Measurements from ENCODE around the gene TAS2R60.
"Not testable (repeated sequence)": the region's sequence is repeated elsewhere in the genome, so short reads cannot be mapped to it uniquely, and the experiment has no call there.

TAS2R60 gene

GRCh38 chr7:143443153-143443552, at the start of gene TAS2R60:
TSS of gene TAS2R60 (plus strand) at chr7:143443453. CDS start at chr7:143443453, 0 bp downstream.
- DNase-seq (ENCODE audit: low read depth) = no peak

GRCh38 chr7:143394068-143394467, 49.2 kb upstream of the TAS2R60 start:
- DNase-seq (ENCODE audit: low read depth) = no peak

GRCh38 chr7:143394777-143395176, 48.5 kb upstream of the TAS2R60 start:
- DNase-seq (ENCODE audit: low read depth) = no peak

- DNase-seq (ENCODE audit: low read depth) = no peak
Measured at GRCh38 chr7:143395187-143396149, 47.8 kb upstream of the TAS2R60 start.

GRCh38 chr7:143396182-143396581, 47.1 kb upstream of the TAS2R60 start:
- DNase-seq (ENCODE audit: low read depth) = no peak

GRCh38 chr7:143396625-143397556, 46.4 kb upstream of the TAS2R60 start:
- DNase-seq (ENCODE audit: low read depth) = no peak

- DNase-seq (ENCODE audit: low read depth) = no peak
Measured at GRCh38 chr7:143397710-143398530, 45.3 kb upstream of the TAS2R60 start.

GRCh38 chr7:143398616-143399015, 44.6 kb upstream of the TAS2R60 start:
- DNase-seq (ENCODE audit: low read depth) = no peak

- DNase-seq (ENCODE audit: low read depth) = no peak
Measured at GRCh38 chr7:143399151-143399550, 44.1 kb upstream of the TAS2R60 start.

- DNase-seq (ENCODE audit: low read depth) = no peak
Measured at GRCh38 chr7:143399642-143400041, 43.6 kb upstream of the TAS2R60 start.

GRCh38 chr7:143401265-143401664, 42.0 kb upstream of the TAS2R60 start:
- no peak for DNase-seq (ENCODE audit: low read depth)

GRCh38 chr7:143402233-143402632, 41.0 kb upstream of the TAS2R60 start:
- not testable (repeated sequence) for DNase-seq (ENCODE audit: low read depth)

- DNase-seq (ENCODE audit: low read depth) = no peak
Measured at GRCh38 chr7:143405173-143406001, 37.9 kb upstream of the TAS2R60 start.

GRCh38 chr7:143406002-143406357, 37.3 kb upstream of the TAS2R60 start:
- no peak for DNase-seq (ENCODE audit: low read depth)

- no peak for DNase-seq (ENCODE audit: low read depth)
Measured at GRCh38 chr7:143407287-143408251, 35.7 kb upstream of the TAS2R60 start.

- no peak for DNase-seq (ENCODE audit: low read depth)
Measured at GRCh38 chr7:143408252-143408685, 35.0 kb upstream of the TAS2R60 start.

GRCh38 chr7:143408686-143409561, 34.3 kb upstream of the TAS2R60 start, which contains the start of gene EPHA1:
TSS of gene EPHA1 (minus strand) at chr7:143408856. CDS start at chr7:143408805, 51 bp downstream.
- DNase-seq (ENCODE audit: low read depth) = peak; percentile 38

GRCh38 chr7:143410521-143411004, 32.7 kb upstream of the TAS2R60 start:
- no peak for DNase-seq (ENCODE audit: low read depth)
